Measurements from ENCODE around the gene RUNX3.

RUNX3 gene

GRCh38 chr1:24946861-24947658, 17.0 kb upstream of the RUNX3 start:
- no peak for DNase-seq (ENCODE audit: low read depth in 2 of 2)

DNA sequence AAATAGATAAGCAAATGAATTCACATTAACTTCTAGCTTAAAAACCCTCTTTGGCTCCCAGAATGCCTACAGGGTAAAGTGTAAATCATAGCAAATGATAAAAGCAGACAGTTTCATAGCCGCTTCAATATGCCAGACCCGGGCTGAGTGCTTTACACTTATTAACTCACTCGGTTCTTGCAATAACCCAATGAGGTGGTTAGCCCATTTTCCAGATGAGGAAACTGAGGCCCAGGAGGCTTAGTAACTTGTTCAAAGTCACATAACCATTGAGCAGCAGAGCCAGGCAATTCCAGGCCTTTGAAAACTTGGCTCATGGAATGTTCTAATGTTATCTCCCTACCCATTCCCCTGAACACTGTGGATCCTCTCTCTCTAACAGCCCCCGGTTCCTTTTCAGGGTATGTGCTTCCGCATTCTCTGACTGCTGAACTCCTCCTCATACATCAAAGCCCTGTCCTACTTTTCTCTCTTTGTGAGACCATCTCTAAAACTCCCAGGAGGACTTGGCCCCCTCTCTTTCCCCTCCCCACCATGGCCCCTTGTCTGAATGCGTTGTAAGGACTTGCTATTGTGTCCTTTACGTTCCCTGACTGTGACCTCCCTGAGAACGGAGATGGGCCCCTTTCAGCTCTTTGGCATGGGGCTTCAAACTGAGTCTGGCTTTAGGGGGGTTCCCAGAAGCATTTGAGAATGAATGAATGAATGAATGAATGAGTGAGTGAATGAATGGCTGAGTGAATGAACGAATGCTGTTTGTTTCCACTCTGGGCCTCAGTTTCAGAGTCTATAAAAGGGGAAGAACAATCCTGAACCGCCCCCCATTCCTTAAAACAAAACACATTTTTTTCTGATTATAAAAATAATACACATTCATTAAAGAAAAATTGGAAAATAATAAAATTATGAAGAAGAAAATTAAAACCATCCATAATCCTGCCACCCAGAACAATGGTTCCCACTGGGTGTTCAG, 15.6 kb upstream of the RUNX3 start:
- no peak for DNase-seq (ENCODE audit: low read depth in 2 of 2)

- no peak for DNase-seq (ENCODE audit: low read depth in 2 of 2)
These were observed 14.2 kb upstream of the RUNX3 start for GRCh38 chr1:24944318-24944717.

- no peak for DNase-seq (ENCODE audit: low read depth in 2 of 2)
These were observed 12.7 kb upstream of the RUNX3 start for GRCh38 chr1:24942789-24943188.

DNA sequence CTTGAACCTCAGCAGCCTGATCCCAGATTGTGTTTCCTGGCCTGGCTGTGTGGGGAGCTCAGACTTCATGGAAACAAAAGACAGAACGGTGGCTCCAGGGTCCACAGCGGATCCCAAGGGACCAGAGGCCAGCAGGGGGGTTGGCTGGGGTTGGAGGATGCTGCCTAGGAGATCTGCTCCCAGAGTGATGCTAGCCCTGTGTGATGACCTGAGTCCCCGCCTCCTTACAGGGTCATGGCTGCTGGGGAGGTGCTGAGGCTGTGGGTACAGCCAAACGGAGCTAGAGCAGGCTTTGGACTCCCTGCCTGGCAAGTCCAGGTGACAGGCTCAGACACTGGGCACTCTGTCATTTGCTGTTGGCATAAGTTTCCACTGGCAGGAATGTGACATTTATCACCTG, 11.5 kb upstream of the RUNX3 start:
- no peak for DNase-seq (ENCODE audit: low read depth in 2 of 2)

GRCh38 chr1:24940231-24940630, 10.2 kb upstream of the RUNX3 start:
- no peak for DNase-seq (ENCODE audit: low read depth in 2 of 2)

GRCh38 chr1:24939675-24940193, 9.7 kb upstream of the RUNX3 start:
- no peak for DNase-seq (ENCODE audit: low read depth in 2 of 2)

GRCh38 chr1:24939040-24939674, 9.1 kb upstream of the RUNX3 start:
- DNase-seq (ENCODE audit: low read depth in 2 of 2): no peak

GRCh38 chr1:24938276-24938675, 8.2 kb upstream of the RUNX3 start:
- no peak for DNase-seq (ENCODE audit: low read depth in 2 of 2)

DNA sequence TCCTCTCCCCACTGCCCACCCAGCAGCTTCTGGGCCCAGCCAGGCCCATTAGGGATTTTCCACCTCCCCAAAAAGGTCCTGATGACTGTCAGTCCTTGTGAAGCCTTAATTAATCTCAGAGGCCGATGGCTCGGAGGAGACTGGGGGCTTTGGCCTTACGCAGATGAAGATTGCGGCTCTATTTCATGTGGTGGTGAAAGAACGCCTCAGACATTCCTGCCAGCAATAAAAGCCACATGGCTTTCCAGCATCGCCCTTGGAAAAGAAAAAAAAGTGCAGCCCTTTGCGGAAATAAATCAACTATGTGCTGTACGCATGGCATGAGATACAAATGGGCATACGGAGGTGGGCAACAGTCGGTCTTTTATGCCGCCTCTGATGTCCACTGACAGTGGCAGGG, 6.6 kb upstream of the RUNX3 start:
- DNase-seq (ENCODE audit: low read depth in 2 of 2): no peak

GRCh38 chr1:24935615-24936484, 5.8 kb upstream of the RUNX3 start:
- no peak for DNase-seq (ENCODE audit: low read depth in 2 of 2)

GRCh38 chr1:24935196-24935526, 5.1 kb upstream of the RUNX3 start:
- no peak for DNase-seq (ENCODE audit: low read depth in 2 of 2)

DNA sequence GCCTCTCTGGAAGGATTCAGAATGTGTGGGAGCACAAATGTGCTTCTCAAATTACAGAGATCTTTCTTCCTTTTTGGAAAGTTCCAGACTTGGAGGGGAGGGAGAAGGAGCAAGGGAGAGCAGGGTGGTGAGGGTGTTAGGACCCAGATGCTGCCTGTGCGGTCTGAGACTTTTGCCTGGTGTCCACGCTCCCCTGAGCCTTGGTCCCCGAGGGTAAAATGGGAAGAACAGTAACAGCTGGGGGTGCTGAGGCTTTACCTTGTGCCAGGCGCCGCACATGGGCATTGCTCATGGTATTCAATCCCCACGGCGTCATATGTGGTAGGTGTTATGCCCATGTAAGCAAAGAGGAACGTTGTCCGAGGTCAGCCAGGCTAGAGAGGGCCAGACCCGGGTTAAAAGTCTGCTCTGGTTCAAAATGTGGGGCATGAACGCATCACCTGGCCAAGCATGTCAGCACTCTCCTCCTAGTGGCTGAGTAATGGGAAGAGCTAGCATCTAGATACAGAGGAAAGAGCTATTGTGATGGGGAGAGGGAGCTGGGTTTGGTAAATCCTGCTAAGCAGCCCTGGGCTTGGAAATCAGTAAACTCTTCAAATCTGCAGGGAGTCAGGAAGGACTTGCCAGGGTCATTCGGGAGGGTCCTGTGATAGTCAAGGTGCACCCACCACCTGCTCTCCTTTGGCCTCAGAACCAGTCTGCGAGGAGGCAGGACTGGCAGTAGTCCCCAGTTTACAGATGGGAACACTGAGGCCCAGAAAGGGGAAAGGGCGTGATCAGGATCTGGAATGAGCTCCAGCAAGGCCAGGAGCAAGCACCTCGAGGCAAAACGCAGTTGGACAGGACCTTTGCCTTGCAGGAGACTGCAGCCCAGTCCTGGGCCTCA, 4.5 kb upstream of the RUNX3 start:
- no peak for DNase-seq (ENCODE audit: low read depth in 2 of 2)

DNA sequence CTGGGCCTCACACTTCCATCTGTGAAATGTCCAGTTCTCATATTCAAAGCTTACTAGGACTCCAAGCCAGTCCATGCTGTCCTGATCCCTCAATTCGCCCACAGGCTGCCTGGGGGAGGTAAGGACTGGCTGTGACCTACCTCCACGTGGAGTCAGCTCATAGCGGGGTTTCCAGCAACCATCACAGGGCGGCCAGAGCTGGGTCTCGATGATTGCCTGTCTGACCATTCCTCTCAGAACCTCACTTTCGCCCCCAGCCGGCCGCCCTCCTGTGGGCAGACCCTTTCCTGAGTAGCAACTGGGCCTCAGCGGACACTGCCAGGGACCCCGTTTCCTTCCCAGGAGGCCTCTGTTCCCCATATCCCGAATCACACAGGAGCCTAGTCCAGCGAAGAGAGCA, 3.4 kb upstream of the RUNX3 start:
- no peak for DNase-seq (ENCODE audit: low read depth in 2 of 2)

- DNase-seq (ENCODE audit: low read depth in 2 of 2): no peak
These were observed 2.7 kb upstream of the RUNX3 start for GRCh38 chr1:24932725-24933294.

DNA sequence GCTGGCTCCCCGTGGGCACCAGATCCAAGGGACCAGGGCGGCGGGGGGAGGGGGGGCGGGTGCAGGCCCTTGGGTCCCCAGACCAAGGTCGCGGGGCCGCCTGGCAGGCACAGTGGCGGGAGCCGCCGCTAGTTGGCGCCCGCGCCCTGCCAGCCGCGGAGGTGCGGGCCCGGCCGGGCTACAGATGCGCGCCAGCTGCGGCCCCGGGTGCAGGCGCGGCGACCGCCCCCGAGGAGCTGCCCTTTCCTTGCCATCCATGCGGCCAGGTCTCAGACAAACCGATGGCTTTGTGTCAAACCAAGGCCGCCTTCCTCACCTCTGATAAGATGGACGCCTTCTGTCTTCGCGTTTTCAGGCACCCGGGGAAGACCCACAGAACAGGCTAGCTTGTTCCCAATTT, 2.2 kb upstream of the RUNX3 start:
- no peak for DNase-seq (ENCODE audit: low read depth in 2 of 2)

- no peak for DNase-seq (ENCODE audit: low read depth in 2 of 2)
These were observed 1.6 kb upstream of the RUNX3 start for GRCh38 chr1:24931468-24932231.

GRCh38 chr1:24931146-24931467, 1.0 kb upstream of the RUNX3 start:
- DNase-seq (ENCODE audit: low read depth in 2 of 2): no peak

Data from stimulated activated CD8-positive, alpha-beta memory T cell treated with anti-CD3 and anti-CD28 coated beads, Interleukin-2, amount 100 ng/mL, for 48 hours (primary cell).